ENCODE results near the gene BAIAP2. TPM values are rescaled to one million over a fixed set of nuclear protein-coding genes. Genes with fewer than 3 reads are reported as not detected.

The BAIAP2 gene
- total RNA-seq, 1 donor from 2014 or later = 51.4 TPM

GRCh38 chr17:81037026-81037797 lies 2.3 kb downstream of the BAIAP2 start:
- FAIRE-seq (no peak), DNase-seq (ENCODE audit: low read depth) (no peak)
- Histone ChIP-seq H3K27ac (ENCODE audit: low read depth, low read length) (no peak overlapping the region), H2AFZ (ENCODE audit: low read depth, low read length) (no peak overlapping the region), H3K4me2 (ENCODE audit: low read length) (peak overlapping the region; percentile 85), H3K4me3 (ENCODE audit: insufficient read depth, low read depth, low read length) (peak overlapping the region; percentile 68), H4K20me1 (ENCODE audit: insufficient read depth, low read length) (peaks cover 68% of the 10 kb centered on the region), H3K4me1 (ENCODE audit: insufficient read depth, low read length) (peaks cover 59% of the 10 kb centered on the region), H3K9ac (ENCODE audit: low read length) (peak overlapping the region; percentile 75), H3K9me3 (ENCODE audit: insufficient read depth, low read depth, low read length) (no peaks in the 10 kb centered on the region), H3K36me3 (ENCODE audit: insufficient read depth, low read length) (no peaks in the 10 kb centered on the region), H3K27me3 (ENCODE audit: insufficient read depth, low read length) (no peaks in the 10 kb centered on the region), H3K79me2 (ENCODE audit: insufficient read depth, low read length) (peaks cover 65% of the 10 kb centered on the region)
- Mint-ChIP-seq H3K36me3 (ENCODE audit: low read depth, unreplicated experiment) (peaks cover 12% of the 10 kb centered on the region), H3K27ac (ENCODE audit: unreplicated experiment) (no peak overlapping the region), H3K27me3 (ENCODE audit: low read depth, unreplicated experiment) (no peaks in the 10 kb centered on the region), H3K9me3 (ENCODE audit: unreplicated experiment) (no peaks in the 10 kb centered on the region), H3K4me3 (ENCODE audit: unreplicated experiment) (peak overlapping the region; percentile 92), H3K4me1 (ENCODE audit: low read depth, unreplicated experiment) (peaks cover 23% of the 10 kb centered on the region)
- no peak for TF ChIP-seq CTCF (IDR thresholded peaks at IDR 0.05; ENCODE audit: insufficient read depth, low read depth, low read length)
- no peak for TF ChIP-seq EZH2 (IDR thresholded peaks at IDR 0.05; ENCODE audit: insufficient read depth, low read length)

- Mint-ChIP-seq H3K4me3 (ENCODE audit: unreplicated experiment) (peak overlapping the region; percentile 45), H3K4me1 (ENCODE audit: low read depth, unreplicated experiment) (peaks cover 23% of the 10 kb centered on the region), H3K27me3 (ENCODE audit: low read depth, unreplicated experiment) (no peaks in the 10 kb centered on the region), H3K27ac (ENCODE audit: unreplicated experiment) (no peak overlapping the region), H3K9me3 (ENCODE audit: unreplicated experiment) (no peaks in the 10 kb centered on the region), H3K36me3 (ENCODE audit: low read depth, unreplicated experiment) (peaks cover 10% of the 10 kb centered on the region)
- peaks cover 67% of the 10 kb centered on the region for H4K20me1 ChIP-seq (ENCODE audit: insufficient read depth, low read length)
- peaks cover 74% of the 10 kb centered on the region for H3K79me2 ChIP-seq (ENCODE audit: insufficient read depth, low read length)
- peak overlapping the region; percentile 24 for H3K4me3 ChIP-seq (ENCODE audit: insufficient read depth, low read depth, low read length)
- peak overlapping the region; percentile 85 for H3K4me2 ChIP-seq (ENCODE audit: low read length)
- H3K36me3 ChIP-seq (ENCODE audit: insufficient read depth, low read length) = no peaks in the 10 kb centered on the region
- DNase-seq (ENCODE audit: low read depth) (no peak), FAIRE-seq (no peak)
- H2AFZ ChIP-seq (ENCODE audit: low read depth, low read length) = no peak overlapping the region
- peaks cover 59% of the 10 kb centered on the region for H3K4me1 ChIP-seq (ENCODE audit: insufficient read depth, low read length)
- no peak overlapping the region for H3K27ac ChIP-seq (ENCODE audit: low read depth, low read length)
- H3K9me3 ChIP-seq (ENCODE audit: insufficient read depth, low read depth, low read length) = no peaks in the 10 kb centered on the region
- no peaks in the 10 kb centered on the region for H3K27me3 ChIP-seq (ENCODE audit: insufficient read depth, low read length)
- no peak for TF ChIP-seq EZH2 (IDR thresholded peaks at IDR 0.05; ENCODE audit: insufficient read depth, low read length)
- TF ChIP-seq CTCF (IDR thresholded peaks at IDR 0.05; ENCODE audit: insufficient read depth, low read depth, low read length) = no peak
- H3K9ac ChIP-seq (ENCODE audit: low read length) = peak overlapping the region; percentile 75
Observed at GRCh38 chr17:81037798-81038733, 3.1 kb downstream of the BAIAP2 start.
